HUES64 (cell line): ENCODE measurements around the gene LSAMP.

ENCODE experiments used
- H3K27ac ChIP-seq: 2 replicates; pipeline ENCODE4 v1.7.0; 2013; ENCODE audit warnings: low read depth, low read length, inconsistent platforms
- H3K27me3 ChIP-seq: 2 replicates; pipeline ENCODE4 v1.6.1; 2013; ENCODE audit warnings: mild to moderate bottlenecking, low read length; ENCODE audit not compliant: insufficient read depth
- H3K36me3 ChIP-seq: 2 replicates; pipeline ENCODE4 v1.6.1; 2013; ENCODE audit warnings: mild to moderate bottlenecking, low read length; ENCODE audit not compliant: insufficient read depth
- H3K4me1 ChIP-seq: 2 replicates; pipeline ENCODE4 v1.6.1; 2013; ENCODE audit warnings: mild to moderate bottlenecking, low read length, moderate library complexity; ENCODE audit not compliant: insufficient read depth
- H3K4me3 ChIP-seq: 2 replicates; pipeline ENCODE4 v1.5.1; 2013; ENCODE audit warnings: mild to moderate bottlenecking, low read length, moderate library complexity
- H3K9ac ChIP-seq: 2 replicates; pipeline ENCODE4 v1.6.1; 2013; ENCODE audit warnings: mild to moderate bottlenecking, low read depth, low read length
- H3K9me3 ChIP-seq: 2 replicates; pipeline ENCODE4 v1.6.1; 2013; ENCODE audit warnings: low read depth, low read length; ENCODE audit not compliant: insufficient read depth
- WGBS: fragments of 150-250, 120-280 bp; methylation state at CpG from one replicate; pipeline ENCODE4 v1.1.7; 2013; ENCODE audit warnings: missing lambda C conversion rate; 5-methylcytosine and 5-hydroxymethylcytosine counted together

The LSAMP gene

GRCh38 chr3:115876876-115877614 lies 568.2 kb downstream of the LSAMP start:
- no peak overlapping the region; the same call in 1 of the 2 replicates for H3K9ac ChIP-seq
- no peak overlapping the region for H3K27ac ChIP-seq
- peaks cover 26% of the 10 kb centered on the region for H3K4me1 ChIP-seq
- H3K27me3 ChIP-seq: no peaks in the 10 kb centered on the region
- no peak overlapping the region for H3K4me3 ChIP-seq
- no peaks in the 10 kb centered on the region for H3K36me3 ChIP-seq
- WGBS: 91% methylated on average over 8 of the region's 8 CpGs
- no peaks in the 10 kb centered on the region for H3K9me3 ChIP-seq

DNA sequence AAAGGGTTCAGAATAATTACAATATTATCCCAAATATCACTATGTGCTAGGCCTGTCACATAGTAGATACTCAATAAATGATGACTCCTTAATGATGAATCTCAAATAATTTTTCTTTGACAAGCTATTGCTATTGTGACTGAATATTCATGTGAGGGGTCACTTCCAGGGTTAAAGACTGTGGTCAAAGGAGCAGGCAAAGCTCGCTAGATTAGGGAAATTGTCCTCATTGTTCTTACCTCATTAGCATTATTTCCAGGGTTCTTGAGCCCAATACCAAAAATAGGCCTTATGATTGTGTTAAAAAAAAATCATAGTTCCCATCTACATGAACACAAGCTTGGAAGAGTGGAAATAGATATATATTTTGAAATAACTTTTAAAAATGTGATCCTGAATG lies 569.8 kb downstream of the LSAMP start:
- Histone ChIP-seq H3K27me3 (no peaks in the 10 kb centered on the region), H3K27ac (no peak overlapping the region), H3K9me3 (no peaks in the 10 kb centered on the region), H3K4me3 (no peak overlapping the region), H3K4me1 (peaks cover 30% of the 10 kb centered on the region), H3K9ac (no peak overlapping the region), H3K36me3 (no peaks in the 10 kb centered on the region)
- 40% methylated on average over 1 of the region's 1 CpG for WGBS

GRCh38 chr3:115871735-115872134 lies 573.6 kb downstream of the LSAMP start:
- Histone ChIP-seq H3K4me1 (peaks cover 27% of the 10 kb centered on the region), H3K27me3 (peaks cover under 1% of the 10 kb centered on the region; the same call in 1 of the 2 replicates), H3K9ac (no peak overlapping the region), H3K36me3 (no peaks in the 10 kb centered on the region), H3K9me3 (no peaks in the 10 kb centered on the region), H3K27ac (no peak overlapping the region), H3K4me3 (no peak overlapping the region)

DNA sequence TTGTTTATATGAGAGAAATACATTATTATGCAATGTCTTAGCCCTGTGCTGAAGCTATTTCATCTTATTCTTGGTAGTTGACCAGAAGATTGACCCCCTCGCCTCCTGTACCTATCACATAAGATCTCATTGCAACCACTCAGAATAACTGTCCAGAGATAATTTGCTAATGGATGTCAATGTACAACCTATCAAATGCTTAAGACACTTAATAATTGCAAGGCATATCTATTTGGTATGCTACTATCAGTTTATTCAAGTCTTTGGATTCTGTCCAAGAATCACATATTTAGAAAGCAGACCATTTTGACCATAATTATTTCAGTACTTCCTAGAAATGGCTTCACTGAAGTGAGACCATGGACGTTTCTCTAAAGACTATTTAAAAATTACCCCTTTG lies 580.4 kb downstream of the LSAMP start:
- no peaks in the 10 kb centered on the region for H3K9me3 ChIP-seq
- H3K4me1 ChIP-seq: peaks cover 41% of the 10 kb centered on the region
- H3K27ac ChIP-seq: no peak overlapping the region
- WGBS: 98% methylated on average over 2 of the region's 2 CpGs
- H3K27me3 ChIP-seq: peaks cover 12% of the 10 kb centered on the region; the same call in 1 of the 2 replicates
- H3K4me3 ChIP-seq: no peak overlapping the region
- H3K36me3 ChIP-seq: no peaks in the 10 kb centered on the region
- no peak overlapping the region for H3K9ac ChIP-seq

DNA sequence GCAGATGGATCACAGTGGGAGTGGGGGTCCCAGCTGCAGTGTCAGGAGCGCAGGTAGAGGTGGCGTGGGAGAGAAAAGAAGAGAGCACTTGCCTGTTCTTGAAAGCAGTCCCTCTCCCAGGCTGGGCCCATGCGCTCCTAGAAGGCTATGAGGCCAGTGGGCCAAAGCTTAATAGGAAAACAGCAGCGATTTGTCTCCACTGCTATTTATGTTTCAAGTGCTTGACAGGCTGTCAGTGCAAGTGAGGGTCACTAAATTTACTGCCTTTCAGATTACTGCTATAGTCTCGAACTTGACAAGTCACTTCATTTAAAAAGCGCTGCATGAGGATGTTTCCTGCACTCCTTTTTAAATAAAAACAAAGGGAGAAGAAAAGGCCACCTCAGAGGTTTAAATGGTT lies 582.4 kb downstream of the LSAMP start:
- WGBS: 26% methylated on average over 6 of the region's 6 CpGs
- H3K27me3 ChIP-seq: peaks cover 12% of the 10 kb centered on the region; the same call in 1 of the 2 replicates

GRCh38 chr3:115862099-115862498 lies 583.2 kb downstream of the LSAMP start:
- Histone ChIP-seq H3K9me3 (no peaks in the 10 kb centered on the region), H3K36me3 (no peaks in the 10 kb centered on the region), H3K4me1 (peaks cover 64% of the 10 kb centered on the region), H3K9ac (no peak overlapping the region), H3K27me3 (peaks cover 12% of the 10 kb centered on the region; the same call in 1 of the 2 replicates), H3K27ac (peak overlapping the region; percentile 63; the same call in 1 of the 2 replicates), H3K4me3 (no peak overlapping the region)
- 13% methylated on average over 1 of the region's 1 CpG for WGBS

More for the DNA sequence above, 582.4 kb downstream of the LSAMP start:
- no peak overlapping the region for H3K9ac ChIP-seq
- H3K27ac ChIP-seq: peak overlapping the region; percentile 63; the same call in 1 of the 2 replicates
- no peak overlapping the region; the same call in 1 of the 2 replicates for H3K4me3 ChIP-seq
- peaks cover 57% of the 10 kb centered on the region for H3K4me1 ChIP-seq
- no peaks in the 10 kb centered on the region for H3K9me3 ChIP-seq
- H3K36me3 ChIP-seq: no peaks in the 10 kb centered on the region

GRCh38 chr3:115861166-115861733 lies 584.0 kb downstream of the LSAMP start:
- H3K27me3 ChIP-seq: peaks cover 8% of the 10 kb centered on the region; the same call in 1 of the 2 replicates
- H3K9ac ChIP-seq: no peak overlapping the region
- no peaks in the 10 kb centered on the region for H3K9me3 ChIP-seq
- no peak overlapping the region for H3K4me3 ChIP-seq
- H3K4me1 ChIP-seq: peaks cover 64% of the 10 kb centered on the region
- H3K36me3 ChIP-seq: no peaks in the 10 kb centered on the region
- WGBS: 85% methylated on average over 5 of the region's 6 CpGs
- H3K27ac ChIP-seq: no peak overlapping the region

DNA sequence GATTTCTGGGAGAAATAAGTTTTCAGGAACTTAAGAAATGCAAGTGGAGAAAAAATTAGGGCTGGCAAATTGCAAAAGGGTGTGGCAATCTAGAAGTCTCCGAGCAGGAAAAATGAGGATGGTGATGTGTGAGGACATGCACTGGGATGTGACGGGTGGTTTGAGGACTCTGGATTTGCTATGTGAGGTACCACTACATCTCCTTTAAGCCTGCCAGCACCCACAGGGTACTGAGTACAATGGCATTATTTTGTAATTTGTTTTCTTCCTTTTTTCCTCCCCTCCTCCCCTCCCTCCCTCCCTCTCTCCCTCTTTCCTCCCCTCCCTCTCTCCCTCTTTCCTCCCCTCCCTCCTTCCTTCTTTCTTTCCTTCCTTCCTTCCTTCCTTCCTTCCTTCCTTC lies 584.5 kb downstream of the LSAMP start:
- no peaks in the 10 kb centered on the region for H3K36me3 ChIP-seq
- no peak overlapping the region for H3K4me3 ChIP-seq
- no peak overlapping the region for H3K9ac ChIP-seq
- peaks cover 8% of the 10 kb centered on the region; the same call in 1 of the 2 replicates for H3K27me3 ChIP-seq
- no peak overlapping the region for H3K27ac ChIP-seq
- H3K4me1 ChIP-seq: peaks cover 64% of the 10 kb centered on the region
- no peaks in the 10 kb centered on the region for H3K9me3 ChIP-seq
- 82% methylated on average over 2 of the region's 2 CpGs for WGBS

- peak overlapping the region; percentile 81; the same call in 1 of the 2 replicates for H3K27ac ChIP-seq
Observed at GRCh38 chr3:115859002-115859807, 586.1 kb downstream of the LSAMP start.

GRCh38 chr3:115857518-115858136 lies 587.7 kb downstream of the LSAMP start:
- Histone ChIP-seq H3K4me1 (peaks cover 48% of the 10 kb centered on the region), H3K4me3 (no peak overlapping the region), H3K9me3 (no peaks in the 10 kb centered on the region), H3K27ac (no peak overlapping the region), H3K36me3 (no peaks in the 10 kb centered on the region), H3K27me3 (no peaks in the 10 kb centered on the region), H3K9ac (no peak overlapping the region)
- WGBS: 73% methylated on average over 2 of the region's 3 CpGs

More at GRCh38 chr3:115859002-115859807, 586.1 kb downstream of the LSAMP start:
- Histone ChIP-seq H3K36me3 (no peaks in the 10 kb centered on the region), H3K4me1 (peaks cover 64% of the 10 kb centered on the region), H3K27me3 (peaks cover 4% of the 10 kb centered on the region; the same call in 1 of the 2 replicates), H3K4me3 (peak overlapping the region; percentile 38), H3K9me3 (no peaks in the 10 kb centered on the region), H3K9ac (no peak overlapping the region)
- WGBS: 3% methylated on average over 4 of the region's 4 CpGs
